HCT116 (cell line): ENCODE measurements around the gene TMEM214. TPM values are rescaled to one million over a fixed set of nuclear protein-coding genes. Genes with fewer than 3 reads are reported as not detected.

Experiments
- ATAC-seq: fragments of 200-7000 bp; cut with Tn5 transposase; 2 replicates; pipeline ENCODE4 v1.9.1; 2020; ENCODE audit warnings: mild to moderate bottlenecking, moderate library complexity
- BruUV-seq: library from RNA; stranded (reverse); fragments of 400-500 nt; replicated peaks from 2 replicates; lab custom pipeline; 2021; lab: Mats Ljungman, UMichigan
- CTCF ChIA-PET: fragments of 300-600 bp; sonication (Branson Sonifier 250); formaldehyde crosslinking; loops from one replicate; lab custom pipeline; 2021; ENCODE audit warnings: antibody characterized with exemption; lab: Charles Lee
- POLR2A ChIA-PET: fragments of 300-600, 350-600 bp; sonication (Branson Sonifier 250); formaldehyde crosslinking; loops from one replicate; lab custom pipeline; 2021; ENCODE audit warnings: antibody characterized with exemption; lab: Charles Lee
- RAD21 ChIA-PET, 2 experiments: fragments of 300-600 bp; sonication (Branson Sonifier 250); formaldehyde crosslinking; loops; one replicate each; lab custom pipeline; 2023; ENCODE audit warnings: low total read pairs in 2 of 2; ENCODE audit not compliant: uncharacterized antibody in 2 of 2, unreplicated experiment in 2 of 2, low non-redundant PET in 1 of 2; lab: Charles Lee
- DNase-seq: peaks from one replicate; pipeline ENCODE4 v3.0.0-alpha.2; 2010; ENCODE audit warnings: low read depth, low spot score
- H2AFZ ChIP-seq: fragments of 200-600 bp; shearing (Covaris generic), sonication (generic); 2 replicates; pipeline ENCODE4 v1.6.1; 2017; ENCODE audit warnings: low read depth, mixed run types, mixed read lengths, antibody characterized with exemption, low read length; ENCODE audit not compliant: poor library complexity, severe bottlenecking
- H3K27ac ChIP-seq: 2 replicates; pipeline ENCODE4 v1.5.1; 2012; ENCODE audit warnings: low read depth, low read length
- H3K27me3 ChIP-seq: fragments of 200-600 bp; sonication (generic); 2 replicates; pipeline ENCODE4 v1.6.1; 2016; ENCODE audit warnings: mixed run types, low read length, mixed read lengths; ENCODE audit not compliant: insufficient read depth
- H3K36me3 ChIP-seq, 2 experiments: fragments of 200-500 bp in 1 of 2; fragments of 200-600 bp in 1 of 2; sonication (Bioruptor generic) in 1 of 2; sonication (generic) in 1 of 2; 2 replicates each; pipeline versions ENCODE4 v1.5.1 to v1.6.1; 2014 to 2016; ENCODE audit warnings: low read length in 2 of 2, inconsistent platforms in 1 of 2, mixed read lengths in 1 of 2, mixed run types in 1 of 2; ENCODE audit not compliant: insufficient read depth in 2 of 2, control insufficient read depth in 1 of 2
- H3K4me1 ChIP-seq, 2 experiments: fragments of 200-600 bp in 1 of 2; sonication (generic) in 1 of 2; 2 replicates each; pipeline versions ENCODE4 v1.5.1 to v1.6.1; 2012 to 2017; ENCODE audit warnings: low read length in 2 of 2, inconsistent platforms in 1 of 2, mild to moderate bottlenecking in 1 of 2, mixed read lengths in 1 of 2, mixed run types in 1 of 2, moderate library complexity in 1 of 2; ENCODE audit not compliant: insufficient read depth in 2 of 2, control insufficient read depth in 1 of 2
- H3K4me2 ChIP-seq: fragments of 200-600 bp; sonication (generic); 2 replicates; pipeline ENCODE4 v1.6.1; 2017; ENCODE audit warnings: mixed run types, low read length, mixed read lengths
- H3K4me3 ChIP-seq, 2 experiments: fragments of 200-600 bp in 1 of 2; sonication (generic) in 1 of 2; replicated peaks in 1 of 2; 2 replicates each; pipeline ENCODE4 v1.5.1; 2011 to 2016; ENCODE audit warnings: low read length in 2 of 2, control low read depth in 1 of 2, low read depth in 1 of 2, mild to moderate bottlenecking in 1 of 2, mixed read lengths in 1 of 2, mixed run types in 1 of 2
- H3K79me2 ChIP-seq: fragments of 200-600 bp; sonication (generic); 2 replicates; pipeline ENCODE4 v1.6.1; 2017; ENCODE audit warnings: mild to moderate bottlenecking, mixed run types, low read length, moderate library complexity, mixed read lengths; ENCODE audit not compliant: insufficient read depth
- H3K9ac ChIP-seq: fragments of 200-600 bp; sonication (generic); 2 replicates; pipeline ENCODE4 v1.6.1; 2016; ENCODE audit warnings: low read length, mixed read lengths
- H3K9me2 ChIP-seq: fragments of 200-600 bp; sonication (generic), shearing (Covaris generic); 2 replicates; pipeline ENCODE4 v1.6.1; 2017; ENCODE audit warnings: mixed run types, mild to moderate bottlenecking, moderate library complexity; ENCODE audit not compliant: insufficient read depth
- H3K9me3 ChIP-seq, 2 experiments: fragments of 200-500 bp in 1 of 2; fragments of 200-600 bp in 1 of 2; sonication (Bioruptor generic) in 1 of 2; sonication (generic) in 1 of 2; 2 replicates each; pipeline ENCODE4 v1.6.1; 2014 to 2017; ENCODE audit warnings: low read length in 2 of 2, mixed read lengths in 2 of 2, inconsistent platforms in 1 of 2, low read depth in 1 of 2, mild to moderate bottlenecking in 1 of 2, mixed run types in 1 of 2, moderate library complexity in 1 of 2; ENCODE audit not compliant: control insufficient read depth in 1 of 2, insufficient read depth in 1 of 2
- H4K20me1 ChIP-seq: fragments of 200-600 bp; sonication (generic), shearing (Covaris generic); 2 replicates; pipeline ENCODE4 v1.6.1; 2017; ENCODE audit warnings: mixed run types, mild to moderate bottlenecking, moderate library complexity; ENCODE audit not compliant: insufficient read depth
- CEBPB ChIP-seq: IDR thresholded peaks from 2 replicates; pipeline ENCODE4 v1.6.1; 2012; ENCODE audit warnings: low read depth
- EGR1 ChIP-seq: IDR thresholded peaks from 2 replicates; pipeline ENCODE4 v1.6.1; 2012; ENCODE audit warnings: low read depth
- ELF1 ChIP-seq: IDR thresholded peaks from 2 replicates; pipeline ENCODE4 v1.6.1; 2012; ENCODE audit warnings: low read depth, borderline replicate concordance
- EZH2 ChIP-seq: fragments of 200-600 bp; sonication (generic); IDR thresholded peaks from 2 replicates; pipeline ENCODE4 v1.6.1; 2017; ENCODE audit warnings: antibody characterized with exemption, mixed run types
- EZH2phosphoT487 ChIP-seq: fragments of 200-600 bp; IDR thresholded peaks from 2 replicates; pipeline ENCODE4 v1.6.1; 2018; ENCODE audit warnings: antibody characterized with exemption, borderline replicate concordance
- FOSL1 ChIP-seq: IDR thresholded peaks from 2 replicates; pipeline ENCODE4 v1.6.1; 2012; ENCODE audit warnings: low read depth
- JUND ChIP-seq: IDR thresholded peaks from 2 replicates; pipeline ENCODE4 v1.6.1; 2012
- POLR2AphosphoS5 ChIP-seq: IDR thresholded peaks from 2 replicates; pipeline ENCODE4 v1.6.1; 2011; ENCODE audit warnings: mild to moderate bottlenecking, low read depth, low read length, moderate library complexity
- SIN3A ChIP-seq: IDR thresholded peaks from 2 replicates; pipeline ENCODE4 v1.6.1; 2012; ENCODE audit warnings: low read depth
- TCF7L2 ChIP-seq: IDR thresholded peaks from 2 replicates; pipeline ENCODE4 v1.7.0; 2011; ENCODE audit warnings: borderline replicate concordance, inconsistent platforms; ENCODE audit not compliant: insufficient read depth, insufficient read length; ENCODE audit errors: extremely low read depth
- YY1 ChIP-seq: IDR thresholded peaks from 2 replicates; pipeline ENCODE4 v1.6.1; 2011; ENCODE audit warnings: low read length, low read depth, moderate library complexity, mild to moderate bottlenecking; ENCODE audit not compliant: insufficient replicate concordance; ENCODE audit errors: extremely low read depth
- ZFX ChIP-seq: fragments of 450-650 bp; IDR thresholded peaks from 2 replicates; pipeline ENCODE4 v1.6.1; 2017
- ZNF274 ChIP-seq: fragments of 200-500 bp; sonication (Bioruptor generic); IDR thresholded peaks from 2 replicates; pipeline ENCODE4 v1.6.1; 2014; ENCODE audit warnings: mild to moderate bottlenecking, low read depth, low read length, inconsistent platforms
- intact Hi-C: fragments of 100-400 bp; cut with micrococcal nuclease; formaldehyde crosslinking; loops from 2 replicates; pipeline ENCODE4 v1.10.0; 2022
- total RNA-seq: library from RNA; stranded (reverse); gene quantifications from one replicate; pipeline ENCODE4 v1.2.1, GENCODE V29; 2021; ENCODE audit not compliant: unreplicated experiment
- TF ChIP-seq, protein P1 (sequence below): IDR thresholded peaks from 2 replicates; pipeline ENCODE4 v1.6.1; 2011; ENCODE audit warnings: mild to moderate bottlenecking, low read length, moderate library complexity; ENCODE audit not compliant: insufficient replicate concordance; ENCODE audit errors: extremely low read depth
- TF ChIP-seq, protein P2 (sequence below): IDR thresholded peaks from 2 replicates; pipeline ENCODE4 v1.6.1; 2012
- TF ChIP-seq, protein P3 (sequence below): IDR thresholded peaks from 2 replicates; pipeline ENCODE4 v1.6.1; 2012

The TMEM214 gene
- total RNA-seq, 1 experiment from 2014 or later: 69.8 TPM

DNA sequence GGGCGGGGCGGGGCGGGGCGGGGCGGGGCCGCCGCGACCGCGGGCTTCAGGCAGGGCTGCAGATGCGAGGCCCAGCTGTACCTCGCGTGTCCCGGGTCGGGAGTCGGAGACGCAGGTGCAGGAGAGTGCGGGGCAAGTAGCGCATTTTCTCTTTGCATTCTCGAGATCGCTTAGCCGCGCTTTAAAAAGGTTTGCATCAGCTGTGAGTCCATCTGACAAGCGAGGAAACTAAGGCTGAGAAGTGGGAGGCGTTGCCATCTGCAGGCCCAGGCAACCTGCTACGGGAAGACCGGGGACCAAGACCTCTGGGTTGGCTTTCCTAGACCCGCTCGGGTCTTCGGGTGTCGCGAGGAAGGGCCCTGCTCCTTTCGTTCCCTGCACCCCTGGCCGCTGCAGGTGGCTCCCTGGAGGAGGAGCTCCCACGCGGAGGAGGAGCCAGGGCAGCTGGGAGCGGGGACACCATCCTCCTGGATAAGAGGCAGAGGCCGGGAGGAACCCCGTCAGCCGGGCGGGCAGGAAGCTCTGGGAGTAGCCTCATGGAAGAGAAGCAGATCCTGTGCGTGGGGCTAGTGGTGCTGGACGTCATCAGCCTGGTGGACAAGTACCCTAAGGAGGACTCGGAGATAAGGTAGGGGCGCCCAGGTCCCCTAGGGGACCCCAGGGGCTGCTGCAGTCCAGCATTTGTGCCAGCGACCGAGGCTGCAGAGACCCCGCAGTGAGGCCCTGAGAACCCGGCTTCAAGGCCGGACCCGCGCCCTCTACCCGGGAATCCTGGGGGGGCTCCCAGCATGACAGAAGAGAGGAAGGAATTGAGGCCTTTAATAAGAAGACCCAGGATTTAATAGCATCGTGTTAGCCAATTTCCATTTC lies 54.2 kb downstream of the TMEM214 start, which contains the start of gene KHK:
KHK (plus strand) TSS at position 49 of the 870 bp plus-strand sequence; CDS start at position 537, 488 bp downstream.
- no TSS peak for BruUV-seq
- no peaks in the 10 kb centered on the region for H3K27me3 ChIP-seq
- H3K4me1 ChIP-seq: peaks cover 6 to 28% of the 10 kb centered on the region in 2 experiments
- no peaks in the 10 kb centered on the region for H3K36me3 ChIP-seq
- no peaks in the 10 kb centered on the region for H3K9me2 ChIP-seq
- peak within 1 kb of the TSS; percentile 70 for H2AFZ ChIP-seq
- peak within 1 kb of the TSS; percentile 77 for H3K27ac ChIP-seq
- RAD21 ChIA-PET: no interaction called here
- peak within 1 kb of the TSS; percentile 57 to 61 for H3K4me3 ChIP-seq
- TF ChIP-seq POLR2AphosphoS5 (0 out of 2 replicates have a peak, but pooled peaks have one; percentile 0), YY1 (no peak)
- H3K4me2 ChIP-seq: peak within 1 kb of the TSS; percentile 98
- no peaks in the 10 kb centered on the region for H3K79me2 ChIP-seq
- no peaks in the 10 kb centered on the region for H4K20me1 ChIP-seq
- POLR2A ChIA-PET: interaction anchor here (0.7 to 1.0 kb wide), 2 partner anchors 20 to 36 kb away, joined by 3 read pairs; no protein-coding TSS in a partner anchor
- DNase-seq (no peak), ATAC-seq (peak; percentile 68)
- intact Hi-C loops: loop anchor here (2.0 kb wide), 1 partner anchor 240 kb away; no protein-coding TSS in a partner anchor
- H3K9ac ChIP-seq: peak within 1 kb of the TSS; percentile 79
- H3K9me3 ChIP-seq: no peaks in the 10 kb centered on the region
- CTCF ChIA-PET: interaction anchor here (0.6 to 2.6 kb wide), 11 partner anchors 13 to 241 kb away, joined by 3 to 14 read pairs (median 4); partner anchors contain the start of gene OST4

DNA sequence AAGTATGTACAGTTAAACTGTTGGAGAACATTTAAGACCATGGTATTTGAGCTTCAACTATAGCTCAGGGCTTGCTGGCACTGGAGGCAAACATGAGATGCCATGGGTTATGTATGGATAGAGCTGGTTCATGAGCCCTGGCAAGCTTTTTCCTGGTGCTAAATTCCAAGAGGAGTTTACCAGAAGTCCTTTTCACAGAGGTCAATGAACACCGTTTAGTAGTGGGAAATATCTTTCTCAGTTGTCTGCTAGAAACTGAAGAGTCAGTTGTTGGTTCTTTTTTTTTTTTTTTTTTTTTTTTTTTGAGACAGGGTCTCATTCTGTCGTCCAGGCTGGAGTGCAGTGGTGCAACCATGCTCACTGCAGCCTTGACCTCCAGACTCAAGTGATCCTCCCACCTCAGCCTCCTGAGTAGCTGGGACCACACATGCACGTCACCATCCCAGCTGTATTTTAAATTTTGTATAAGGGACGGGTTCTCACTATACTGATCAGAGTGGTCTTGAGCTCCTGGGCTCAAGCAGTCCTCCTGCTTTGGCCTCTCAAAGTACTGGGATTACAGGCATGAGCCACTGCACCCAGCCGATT lies 55.2 kb downstream of the TMEM214 start:
- Histone ChIP-seq H3K9me3 (no peaks in the 10 kb centered on the region), H3K27me3 (no peaks in the 10 kb centered on the region), H2AFZ (no peak overlapping the region), H3K4me1 (peaks cover 5 to 26% of the 10 kb centered on the region in 2 experiments), H3K27ac (no peak overlapping the region), H3K9me2 (no peaks in the 10 kb centered on the region), H3K4me3 (no peak overlapping the region), H3K9ac (no peak overlapping the region), H3K4me2 (peak overlapping the region; percentile 98; the same call in 1 of the 2 replicates), H3K79me2 (no peaks in the 10 kb centered on the region), H3K36me3 (no peaks in the 10 kb centered on the region), H4K20me1 (no peaks in the 10 kb centered on the region)
- TSS peak; percentile 52 for BruUV-seq
- ChIA-PET RAD21 (no interaction called here), CTCF (interaction anchor here (0.8 to 2.6 kb wide), 6 partner anchors 12 to 242 kb away, joined by 4 to 14 read pairs (median 6); no protein-coding TSS in a partner anchor), POLR2A (interaction anchor here (0.7 kb wide), 1 partner anchor 21 kb away, joined by 3 read pairs; no protein-coding TSS in a partner anchor)
- ATAC-seq (no peak), DNase-seq (no peak)
- intact Hi-C loops: loop anchor here (2.0 kb wide), 1 partner anchor 241 kb away; no protein-coding TSS in a partner anchor
- TF ChIP-seq ELF1 (no peak), EZH2 (no peak), EGR1 (no peak), ZNF274 (no peak), SIN3A (no peak), ZFX (no peak), TCF7L2 (no peak), JUND (no peak), FOSL1 (no peak), CEBPB (no peak), EZH2phosphoT487 (no peak)
- TF ChIP-seq, protein P1, sequence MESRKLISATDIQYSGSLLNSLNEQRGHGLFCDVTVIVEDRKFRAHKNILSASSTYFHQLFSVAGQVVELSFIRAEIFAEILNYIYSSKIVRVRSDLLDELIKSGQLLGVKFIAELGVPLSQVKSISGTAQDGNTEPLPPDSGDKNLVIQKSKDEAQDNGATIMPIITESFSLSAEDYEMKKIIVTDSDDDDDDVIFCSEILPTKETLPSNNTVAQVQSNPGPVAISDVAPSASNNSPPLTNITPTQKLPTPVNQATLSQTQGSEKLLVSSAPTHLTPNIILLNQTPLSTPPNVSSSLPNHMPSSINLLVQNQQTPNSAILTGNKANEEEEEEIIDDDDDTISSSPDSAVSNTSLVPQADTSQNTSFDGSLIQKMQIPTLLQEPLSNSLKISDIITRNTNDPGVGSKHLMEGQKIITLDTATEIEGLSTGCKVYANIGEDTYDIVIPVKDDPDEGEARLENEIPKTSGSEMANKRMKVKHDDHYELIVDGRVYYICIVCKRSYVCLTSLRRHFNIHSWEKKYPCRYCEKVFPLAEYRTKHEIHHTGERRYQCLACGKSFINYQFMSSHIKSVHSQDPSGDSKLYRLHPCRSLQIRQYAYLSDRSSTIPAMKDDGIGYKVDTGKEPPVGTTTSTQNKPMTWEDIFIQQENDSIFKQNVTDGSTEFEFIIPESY: no peak
- TF ChIP-seq, protein P2, sequence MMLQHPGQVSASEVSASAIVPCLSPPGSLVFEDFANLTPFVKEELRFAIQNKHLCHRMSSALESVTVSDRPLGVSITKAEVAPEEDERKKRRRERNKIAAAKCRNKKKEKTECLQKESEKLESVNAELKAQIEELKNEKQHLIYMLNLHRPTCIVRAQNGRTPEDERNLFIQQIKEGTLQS: no peak
- TF ChIP-seq, protein P3, sequence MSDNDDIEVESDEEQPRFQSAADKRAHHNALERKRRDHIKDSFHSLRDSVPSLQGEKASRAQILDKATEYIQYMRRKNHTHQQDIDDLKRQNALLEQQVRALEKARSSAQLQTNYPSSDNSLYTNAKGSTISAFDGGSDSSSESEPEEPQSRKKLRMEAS: no peak
